Measurements from ENCODE around the gene C16orf95. TPM values are rescaled to one million over a fixed set of nuclear protein-coding genes. Genes with fewer than 3 reads are reported as not detected.

C16orf95 gene
- total and polyA plus RNA-seq, 4 donors: 2.0 to 6.2 (median 4.6) TPM

- TF ChIP-seq FOXA2 (IDR thresholded peaks at IDR 0.05) (no peak), JUND (IDR thresholded peaks at IDR 0.05) (no peak), SP1 (IDR thresholded peaks at IDR 0.05) (no peak), TAF1 (conservative IDR thresholded peaks at IDR 0.05) (no peak), RAD21 (IDR thresholded peaks at IDR 0.05) (no peak), HNF4A (conservative IDR thresholded peaks at IDR 0.05) (no peak), ZBTB33 (IDR thresholded peaks at IDR 0.05) (no peak), EGR1 (IDR thresholded peaks at IDR 0.05; ENCODE audit: low read depth in 2 of 2) (no peak), FOXA1 (IDR thresholded peaks at IDR 0.05) (no peak), NR2F2 (IDR thresholded peaks at IDR 0.05) (no peak)
- DNase-seq (ENCODE audit: low spot score): no peak
- Histone ChIP-seq H3K4me3 (ENCODE audit: low read depth in 1 of 3, low read length in 3 of 3) (no peak overlapping the region), H3K4me1 (ENCODE audit: control insufficient read depth in 4 of 4, insufficient read depth in 4 of 4, low read length in 3 of 4) (no peaks in the 10 kb centered on the region), H3K27ac (ENCODE audit: low read depth in 1 of 2, low read length in 2 of 2) (no peak overlapping the region), H3K9me3 (ENCODE audit: control insufficient read depth in 4 of 4, low read length in 3 of 4) (peaks cover 0 to 5% (median 0%) of the 10 kb centered on the region in 4 donors), H3K36me3 (ENCODE audit: control insufficient read depth in 4 of 4, insufficient read depth in 3 of 4, low read depth in 1 of 4, low read length in 3 of 4) (peaks cover 0 to 6% (median 0%) of the 10 kb centered on the region in 4 donors), H3K27me3 (ENCODE audit: control insufficient read depth in 4 of 4, insufficient read depth in 4 of 4, low read length in 3 of 4) (no peaks in the 10 kb centered on the region), H3K9ac (ENCODE audit: low read depth in 1 of 2, low read length in 2 of 2) (no peak overlapping the region)
- WGBS: 89% methylated on average over 7 of the region's 7 CpGs
Observed at GRCh38 chr16:87288753-87289362, 28.3 kb downstream of the C16orf95 start.

GRCh38 chr16:87286839-87287626, 30.2 kb downstream of the C16orf95 start:
- H3K9me3 ChIP-seq (ENCODE audit: control insufficient read depth in 4 of 4, low read length in 3 of 4): peaks cover 0 to 3% (median 0%) of the 10 kb centered on the region in 4 donors

GRCh38 chr16:87284183-87284582, 33.0 kb downstream of the C16orf95 start:
- Histone ChIP-seq H3K4me3 (ENCODE audit: low read depth in 1 of 3, low read length in 3 of 3) (no peak overlapping the region), H3K36me3 (ENCODE audit: control insufficient read depth in 4 of 4, insufficient read depth in 3 of 4, low read depth in 1 of 4, low read length in 3 of 4) (no peaks in the 10 kb centered on the region), H3K9me3 (ENCODE audit: control insufficient read depth in 4 of 4, low read length in 3 of 4) (no peaks in the 10 kb centered on the region), H3K9ac (ENCODE audit: low read depth in 1 of 2, low read length in 2 of 2) (no peak overlapping the region), H3K4me1 (ENCODE audit: control insufficient read depth in 4 of 4, insufficient read depth in 4 of 4, low read length in 3 of 4) (no peaks in the 10 kb centered on the region), H3K27ac (ENCODE audit: low read depth in 1 of 2, low read length in 2 of 2) (no peak overlapping the region), H3K27me3 (ENCODE audit: control insufficient read depth in 4 of 4, insufficient read depth in 4 of 4, low read length in 3 of 4) (no peaks in the 10 kb centered on the region)
- DNase-seq (ENCODE audit: low spot score): no peak
- WGBS: 93% methylated on average over 2 of the region's 2 CpGs
- TF ChIP-seq RXRA (IDR thresholded peaks at IDR 0.05): no peak
- TF ChIP-seq, protein P1, sequence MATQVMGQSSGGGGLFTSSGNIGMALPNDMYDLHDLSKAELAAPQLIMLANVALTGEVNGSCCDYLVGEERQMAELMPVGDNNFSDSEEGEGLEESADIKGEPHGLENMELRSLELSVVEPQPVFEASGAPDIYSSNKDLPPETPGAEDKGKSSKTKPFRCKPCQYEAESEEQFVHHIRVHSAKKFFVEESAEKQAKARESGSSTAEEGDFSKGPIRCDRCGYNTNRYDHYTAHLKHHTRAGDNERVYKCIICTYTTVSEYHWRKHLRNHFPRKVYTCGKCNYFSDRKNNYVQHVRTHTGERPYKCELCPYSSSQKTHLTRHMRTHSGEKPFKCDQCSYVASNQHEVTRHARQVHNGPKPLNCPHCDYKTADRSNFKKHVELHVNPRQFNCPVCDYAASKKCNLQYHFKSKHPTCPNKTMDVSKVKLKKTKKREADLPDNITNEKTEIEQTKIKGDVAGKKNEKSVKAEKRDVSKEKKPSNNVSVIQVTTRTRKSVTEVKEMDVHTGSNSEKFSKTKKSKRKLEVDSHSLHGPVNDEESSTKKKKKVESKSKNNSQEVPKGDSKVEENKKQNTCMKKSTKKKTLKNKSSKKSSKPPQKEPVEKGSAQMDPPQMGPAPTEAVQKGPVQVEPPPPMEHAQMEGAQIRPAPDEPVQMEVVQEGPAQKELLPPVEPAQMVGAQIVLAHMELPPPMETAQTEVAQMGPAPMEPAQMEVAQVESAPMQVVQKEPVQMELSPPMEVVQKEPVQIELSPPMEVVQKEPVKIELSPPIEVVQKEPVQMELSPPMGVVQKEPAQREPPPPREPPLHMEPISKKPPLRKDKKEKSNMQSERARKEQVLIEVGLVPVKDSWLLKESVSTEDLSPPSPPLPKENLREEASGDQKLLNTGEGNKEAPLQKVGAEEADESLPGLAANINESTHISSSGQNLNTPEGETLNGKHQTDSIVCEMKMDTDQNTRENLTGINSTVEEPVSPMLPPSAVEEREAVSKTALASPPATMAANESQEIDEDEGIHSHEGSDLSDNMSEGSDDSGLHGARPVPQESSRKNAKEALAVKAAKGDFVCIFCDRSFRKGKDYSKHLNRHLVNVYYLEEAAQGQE (IDR thresholded peaks at IDR 0.05): no peak
- TF ChIP-seq SP1 (IDR thresholded peaks at IDR 0.05): no peak
- no peak for TF ChIP-seq HNF4G (IDR thresholded peaks at IDR 0.05)
- no peak for TF ChIP-seq ZBTB33 (IDR thresholded peaks at IDR 0.05)
- TF ChIP-seq TAF1 (conservative IDR thresholded peaks at IDR 0.05): no peak
- no peak for TF ChIP-seq GABPA (IDR thresholded peaks at IDR 0.05 in 1 of 2, conservative IDR thresholded peaks at IDR 0.05 in 1 of 2)
- TF ChIP-seq FOXA1 (IDR thresholded peaks at IDR 0.05): no peak
- no peak for TF ChIP-seq EGR1 (IDR thresholded peaks at IDR 0.05; ENCODE audit: low read depth in 2 of 2)
- TF ChIP-seq, protein P2, sequence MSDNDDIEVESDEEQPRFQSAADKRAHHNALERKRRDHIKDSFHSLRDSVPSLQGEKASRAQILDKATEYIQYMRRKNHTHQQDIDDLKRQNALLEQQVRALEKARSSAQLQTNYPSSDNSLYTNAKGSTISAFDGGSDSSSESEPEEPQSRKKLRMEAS (IDR thresholded peaks at IDR 0.05): no peak
- TF ChIP-seq JUND (IDR thresholded peaks at IDR 0.05): no peak
- no peak for TF ChIP-seq HNF4A (conservative IDR thresholded peaks at IDR 0.05)
- no peak for TF ChIP-seq RAD21 (IDR thresholded peaks at IDR 0.05)

More at GRCh38 chr16:87286839-87287626, 30.2 kb downstream of the C16orf95 start:
- TF ChIP-seq RXRA (IDR thresholded peaks at IDR 0.05) (no peak), HNF4G (IDR thresholded peaks at IDR 0.05) (no peak), EGR1 (IDR thresholded peaks at IDR 0.05; ENCODE audit: low read depth in 2 of 2) (no peak), ATF3 (IDR thresholded peaks at IDR 0.05) (no peak), YY1 (IDR thresholded peaks at IDR 0.05) (no peak), GABPA (IDR thresholded peaks at IDR 0.05 in 1 of 2, conservative IDR thresholded peaks at IDR 0.05 in 1 of 2) (no peak), NR2F2 (IDR thresholded peaks at IDR 0.05) (no peak), RAD21 (IDR thresholded peaks at IDR 0.05) (no peak)
- Histone ChIP-seq H3K36me3 (ENCODE audit: control insufficient read depth in 4 of 4, insufficient read depth in 3 of 4, low read depth in 1 of 4, low read length in 3 of 4) (peaks cover 0 to 4% (median 0%) of the 10 kb centered on the region in 4 donors), H3K27me3 (ENCODE audit: control insufficient read depth in 4 of 4, insufficient read depth in 4 of 4, low read length in 3 of 4) (no peaks in the 10 kb centered on the region), H3K9ac (ENCODE audit: low read depth in 1 of 2, low read length in 2 of 2) (no peak overlapping the region), H3K4me1 (ENCODE audit: control insufficient read depth in 4 of 4, insufficient read depth in 4 of 4, low read length in 3 of 4) (no peaks in the 10 kb centered on the region), H3K27ac (ENCODE audit: low read depth in 1 of 2, low read length in 2 of 2) (no peak overlapping the region), H3K4me3 (ENCODE audit: low read depth in 1 of 3, low read length in 3 of 3) (no peak overlapping the region)
- DNase-seq (ENCODE audit: low spot score): no peak
- 91% methylated on average over 8 of the region's 8 CpGs for WGBS

Measured in liver (tissue), 9 donors.